Renal pelvis (tissue), 4 donors: ENCODE data around the gene DKC1. TPM values are rescaled to one million over a fixed set of nuclear protein-coding genes. Genes with fewer than 3 reads are reported as not detected.

Source experiments
- DNase-seq: peaks from one replicate; pipeline ENCODE4 v3.0.0-alpha.2; 2013
- polyA plus RNA-seq, 3 donors: library from polyadenylated mRNA; unstranded; fragments of 120-200 nt; gene quantifications; one replicate each; pipeline ENCODE4 v1.2.1, GENCODE V29; 2013; ENCODE audit not compliant: insufficient read length in 3 of 3

DKC1 gene
- polyA plus RNA-seq, 3 donors, result 59.8 to 75.2 (median 60.3) TPM

DNA sequence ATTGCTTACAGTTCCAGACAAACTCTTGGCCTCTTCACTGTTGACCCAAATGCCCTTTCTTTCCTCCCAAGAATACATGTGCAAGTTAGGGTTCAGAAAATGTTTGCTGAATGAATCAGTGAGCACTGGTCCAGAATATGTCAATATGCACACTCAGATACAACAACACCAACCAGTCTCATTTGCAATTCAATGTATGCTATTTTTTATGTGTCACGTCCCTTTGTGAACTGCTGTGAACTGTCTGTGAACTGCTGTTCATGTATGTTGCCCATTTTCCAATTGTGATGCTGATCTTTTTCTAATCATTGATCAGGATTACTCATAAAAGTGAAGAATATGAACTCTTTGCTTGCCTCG, 29.6 kb upstream of the DKC1 start:
- no peak for DNase-seq

DNA sequence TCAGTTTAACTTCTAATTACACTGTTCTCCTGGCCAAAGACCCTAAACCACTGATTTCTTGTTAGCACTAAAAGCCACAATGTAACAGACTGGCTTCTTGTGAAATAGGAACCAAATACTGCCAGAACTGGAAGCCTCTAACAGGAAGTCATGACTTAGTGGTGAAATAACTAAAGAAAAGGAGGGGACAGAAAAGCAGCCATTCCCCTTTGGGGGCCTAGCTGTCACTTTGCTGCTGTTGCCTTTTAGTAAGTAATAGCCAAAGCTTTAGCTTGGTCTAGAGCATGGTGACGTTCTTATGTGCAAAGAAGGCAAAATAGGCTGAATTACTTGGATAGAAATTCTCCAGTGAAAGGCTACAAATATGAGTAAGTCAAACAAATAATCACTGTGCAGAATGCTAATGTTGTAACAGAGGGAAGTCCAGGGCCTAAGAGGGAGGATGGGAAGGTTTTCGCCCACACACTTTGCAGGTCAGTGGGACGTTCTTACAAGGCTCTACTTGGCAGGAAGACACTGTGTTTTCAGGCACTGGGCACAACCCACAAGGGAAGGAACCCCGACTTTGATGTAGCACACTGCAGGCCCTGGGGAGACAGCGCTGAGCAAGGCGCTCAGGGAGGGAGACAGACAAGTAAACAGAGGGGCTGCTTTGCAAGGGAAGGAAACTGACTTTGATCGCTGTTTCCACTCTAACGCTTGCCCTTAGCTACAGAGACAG, 28.4 kb upstream of the DKC1 start:
- DNase-seq, result no peak

DNA sequence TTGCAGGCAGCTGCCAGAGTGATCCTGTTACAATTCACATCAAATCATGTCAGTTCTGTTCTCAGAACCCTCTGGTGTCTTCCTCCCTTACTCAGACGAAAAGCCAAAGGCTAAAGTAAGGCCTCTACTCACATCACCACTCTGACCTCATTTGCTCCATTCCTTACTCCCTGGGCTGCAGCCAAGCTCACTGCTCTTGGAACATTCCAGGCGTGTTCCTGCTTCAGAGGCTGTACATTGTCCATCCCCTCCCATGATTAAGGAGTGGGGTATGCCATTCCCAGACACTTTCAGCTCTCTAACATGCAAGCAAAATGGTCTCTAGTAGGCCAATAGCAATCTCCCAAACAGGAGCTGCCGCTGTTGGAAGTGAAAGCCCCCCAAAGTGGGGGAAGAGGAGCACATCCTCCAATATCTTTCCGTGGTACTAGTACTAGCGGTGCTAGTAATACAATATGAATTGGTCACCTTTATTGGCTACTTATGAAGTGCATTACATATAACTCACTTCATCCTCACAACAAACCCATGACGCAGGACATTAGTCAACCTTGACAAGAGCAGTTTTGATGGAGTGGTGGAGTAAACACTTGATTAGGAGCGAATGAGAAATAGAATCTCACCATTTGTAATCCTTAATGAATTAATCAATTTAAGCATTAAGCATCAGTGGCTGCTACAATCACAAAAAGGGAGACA, 26.8 kb upstream of the DKC1 start:
- DNase-seq, result no peak

DNA sequence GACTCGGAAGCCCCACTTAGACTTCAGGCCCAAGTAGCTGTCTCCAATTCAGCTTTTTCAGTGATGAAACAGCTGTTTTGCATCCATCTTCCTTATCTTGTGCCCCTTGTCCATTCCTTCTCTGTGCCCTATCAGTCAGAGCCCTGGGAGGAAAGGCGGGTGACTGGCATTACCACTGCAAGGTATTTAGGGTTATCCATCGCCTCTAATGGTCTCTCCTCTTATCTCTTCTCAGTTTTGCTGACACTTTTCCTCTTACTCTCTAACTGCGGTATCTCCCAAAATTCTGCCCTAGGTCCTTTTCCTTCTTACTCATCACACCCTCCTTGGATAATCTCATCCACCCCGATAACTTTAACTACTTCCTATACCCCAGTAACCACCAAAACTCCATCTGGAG, 25.5 kb upstream of the DKC1 start:
- no peak for DNase-seq

DNA sequence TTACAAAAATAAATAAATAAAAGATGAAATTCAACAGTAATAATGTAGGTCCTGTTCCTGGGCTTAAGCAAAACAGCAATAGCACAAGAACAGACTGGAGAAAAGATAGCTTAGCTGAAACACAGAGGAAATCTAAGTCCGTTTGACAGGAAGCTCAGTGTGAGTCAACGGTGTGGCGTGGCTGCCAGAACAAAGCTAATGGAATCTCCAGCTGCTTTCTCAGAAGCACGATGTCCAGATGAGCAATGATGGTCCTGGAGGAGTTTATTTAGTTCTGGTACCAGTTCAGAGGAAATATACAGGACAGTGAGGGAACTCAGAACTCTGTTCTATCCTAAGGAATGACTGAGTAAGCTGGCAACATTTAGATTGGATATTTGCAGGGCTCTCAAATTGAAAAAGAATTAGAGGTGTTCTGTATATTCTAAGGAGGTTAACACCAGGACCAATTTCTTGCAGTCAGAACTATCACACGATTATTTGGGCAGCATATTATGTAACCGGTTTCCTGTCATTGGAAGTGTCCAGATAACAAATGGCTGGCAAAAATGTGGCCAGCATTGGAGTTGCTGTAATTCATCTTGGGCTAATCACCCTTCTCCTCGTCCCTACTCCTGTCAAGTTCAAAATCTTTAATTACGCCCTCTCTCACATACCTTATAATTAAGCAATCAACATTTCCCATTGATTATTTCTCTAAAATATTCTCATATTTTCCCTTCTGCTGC, 24.5 kb upstream of the DKC1 start:
- no peak for DNase-seq

DNA sequence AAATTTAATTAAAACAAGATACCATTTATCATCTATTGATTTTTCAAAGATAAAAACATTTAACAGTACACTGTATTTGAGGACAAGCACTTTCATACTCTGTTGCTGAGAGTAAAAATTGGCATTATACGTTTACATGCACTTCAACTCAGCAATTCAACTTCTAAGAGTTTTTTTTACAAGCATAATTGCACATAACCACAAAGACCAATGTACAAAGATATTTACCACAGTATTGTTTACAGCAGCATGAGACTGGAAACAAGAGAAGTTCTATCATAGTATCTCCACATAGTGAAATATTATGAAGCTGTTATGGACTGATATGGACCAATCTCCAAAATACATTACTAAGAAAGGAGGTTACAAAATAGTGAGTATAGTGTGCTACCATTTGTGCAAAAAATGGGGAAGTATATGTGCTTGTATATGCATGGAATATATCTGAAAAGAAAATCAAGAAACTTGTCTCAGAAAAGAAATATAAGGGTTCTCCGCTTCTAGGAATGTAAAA, 22.7 kb upstream of the DKC1 start:
- DNase-seq, result no peak

DNA sequence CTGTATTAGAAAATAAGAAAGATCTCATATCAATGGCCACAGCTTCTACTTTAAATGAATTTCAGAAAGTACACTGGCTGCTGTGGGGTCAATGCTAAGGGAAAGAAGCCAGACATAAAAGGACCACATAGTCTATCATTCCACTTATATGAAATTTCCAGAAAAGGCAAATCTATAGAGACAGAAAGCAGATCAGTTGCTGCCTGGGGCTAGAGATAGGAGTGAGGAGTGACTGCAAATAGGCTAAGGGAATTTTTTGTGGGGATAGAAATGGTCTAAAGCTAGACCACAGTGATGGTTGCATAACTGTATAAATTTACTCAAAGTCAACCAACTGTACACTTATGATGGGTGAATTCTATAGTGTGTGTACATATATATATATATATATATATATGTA, 20.1 kb upstream of the DKC1 start:
- DNase-seq, result no peak

DNA sequence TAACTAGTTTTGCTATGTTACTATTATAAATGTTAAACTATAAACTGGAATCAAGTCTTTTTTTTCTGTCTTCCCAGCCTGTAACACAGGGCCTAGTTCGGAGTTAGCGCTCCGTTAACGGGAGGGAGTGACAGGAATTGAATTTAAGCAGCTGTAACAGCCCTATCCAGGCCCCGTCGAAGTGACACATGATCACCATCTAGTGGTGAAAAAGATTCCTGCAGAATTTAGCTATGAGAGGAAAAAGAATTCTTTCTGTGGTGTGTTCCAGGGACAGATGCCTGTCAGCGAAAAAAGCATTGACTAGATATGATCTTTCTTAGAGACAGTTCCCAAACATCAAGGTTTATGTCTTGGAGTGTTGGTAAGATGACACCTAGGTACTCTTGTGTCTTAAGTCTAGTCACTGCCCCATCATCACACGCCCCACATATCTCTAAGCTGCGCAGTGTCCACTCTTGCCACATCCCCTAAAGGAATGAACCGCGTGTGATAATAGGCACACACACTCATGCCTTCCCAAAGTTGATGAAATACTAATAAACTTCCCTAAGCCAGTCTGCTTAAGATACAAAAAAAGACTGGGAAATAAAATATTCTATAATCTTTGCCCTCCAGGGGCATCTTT, 13.8 kb upstream of the DKC1 start:
- no peak for DNase-seq

DNA sequence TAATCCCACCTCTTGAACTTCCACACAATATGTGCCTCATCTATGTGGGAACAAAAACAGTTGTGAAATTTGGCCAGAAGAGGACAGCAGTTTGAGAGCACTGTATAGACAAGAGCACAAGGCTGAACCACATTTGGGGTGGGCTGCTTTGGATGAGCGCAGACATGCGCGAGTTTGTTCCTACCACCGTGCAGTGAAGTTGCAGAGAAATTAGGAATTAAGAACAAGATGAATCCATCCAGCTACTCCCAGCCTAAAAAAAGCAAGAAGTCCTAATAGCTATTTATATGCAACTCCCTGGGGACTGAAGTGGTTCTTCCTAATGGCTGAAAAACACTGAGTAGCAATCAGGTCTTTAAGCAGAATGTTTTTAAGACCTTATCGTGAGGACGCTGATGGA, 12.8 kb upstream of the DKC1 start:
- no peak for DNase-seq

DNA sequence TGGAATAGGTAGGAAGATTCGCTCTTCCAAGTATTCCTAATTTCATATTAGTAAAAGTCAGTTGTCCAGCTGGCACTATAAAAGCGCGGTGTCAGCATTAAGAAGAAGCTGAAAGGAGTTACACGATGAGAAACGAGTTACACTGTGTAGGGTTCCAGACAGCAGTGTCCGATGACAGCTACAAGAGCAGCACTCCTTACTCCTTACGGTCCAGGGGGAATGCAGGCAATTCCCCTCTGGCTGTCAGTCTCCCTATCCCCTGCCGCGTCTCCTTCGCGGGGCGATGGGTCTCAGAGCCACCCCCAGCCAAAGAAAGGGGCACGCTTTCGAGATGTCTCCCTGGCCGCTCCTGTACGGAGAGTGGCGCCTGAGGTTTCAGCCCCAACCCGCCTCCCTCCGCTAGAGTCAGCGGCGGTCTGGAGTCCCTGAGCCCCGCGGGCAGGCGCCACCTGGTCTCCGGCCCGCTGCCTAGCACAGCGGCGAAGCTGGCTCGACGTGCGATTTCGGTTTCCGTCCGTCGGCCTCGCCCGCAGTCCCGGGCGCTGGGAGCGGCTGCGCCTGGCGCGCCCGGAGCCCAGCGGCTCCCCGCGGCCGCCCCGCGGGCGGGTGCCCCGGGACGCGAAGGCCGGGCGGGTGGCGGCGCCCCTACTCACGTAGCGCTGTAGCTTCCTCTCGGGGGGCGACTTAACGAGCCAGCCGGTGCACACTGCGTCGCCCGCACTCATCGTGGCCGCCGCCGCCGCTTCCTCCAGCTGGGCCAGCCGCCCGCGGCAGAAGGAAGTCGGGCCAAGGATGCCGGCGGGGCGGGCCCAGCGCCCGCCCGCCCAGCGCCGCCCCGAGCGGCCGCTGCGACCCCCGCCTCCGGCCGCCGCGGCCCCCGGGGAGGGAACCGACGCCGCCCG, 12.1 kb upstream of the DKC1 start, which contains the start of gene GAB3:
GAB3 (minus strand) TSS at position 777 of the 902 bp plus-strand sequence; CDS start at position 725, 52 bp downstream.
- no peak for DNase-seq

DNA sequence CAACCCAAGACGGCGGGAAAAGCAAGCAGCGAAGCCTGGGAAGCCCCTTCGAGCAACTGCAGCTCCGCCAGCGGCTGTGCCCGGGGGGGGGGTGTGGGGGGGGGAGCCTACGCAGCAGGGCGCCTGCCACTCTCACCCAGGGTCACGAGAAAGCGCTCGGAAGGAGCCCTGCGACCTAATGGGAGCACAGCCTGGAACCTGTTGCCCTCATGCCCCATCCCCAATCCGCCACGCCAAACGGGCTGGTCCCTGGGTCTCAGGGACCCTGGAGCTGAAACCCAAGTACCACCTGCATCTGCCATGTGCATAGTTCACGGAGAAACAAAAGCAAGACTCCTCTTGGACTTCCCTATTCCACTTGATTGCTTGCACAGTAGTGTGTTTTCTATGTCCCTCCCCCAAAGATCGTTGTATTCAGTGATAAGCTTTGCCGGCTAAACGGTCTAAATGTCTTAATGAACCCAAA, 11.4 kb upstream of the DKC1 start:
- no peak for DNase-seq

DNA sequence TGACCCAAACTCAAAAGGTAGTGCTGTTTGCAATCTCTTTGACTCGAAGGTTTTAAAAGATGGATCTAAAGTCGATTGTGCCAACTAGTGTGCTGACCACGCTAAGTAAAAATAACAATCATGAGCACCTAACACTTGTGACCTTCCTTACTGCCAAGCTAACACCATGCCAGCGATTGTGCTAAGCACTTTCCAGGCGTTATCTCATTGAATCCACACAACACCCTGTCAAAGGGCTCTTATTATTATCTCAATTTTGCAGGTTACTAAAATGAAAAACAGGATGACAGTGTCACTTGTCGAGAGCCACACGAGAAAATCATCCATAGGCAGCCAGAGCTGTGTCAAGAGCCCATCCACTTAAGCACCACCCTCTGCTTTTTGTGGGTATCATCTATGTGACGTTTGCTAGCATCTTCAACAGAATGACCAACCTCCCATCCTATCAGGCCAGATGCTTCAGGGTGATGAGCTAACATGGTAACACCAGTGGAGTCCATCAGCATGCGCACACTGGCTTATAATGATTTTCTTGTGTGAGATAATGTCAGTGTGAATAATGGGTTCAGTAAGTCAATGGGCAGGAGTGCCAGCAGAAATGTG, 10.9 kb upstream of the DKC1 start:
- no peak for DNase-seq

DNA sequence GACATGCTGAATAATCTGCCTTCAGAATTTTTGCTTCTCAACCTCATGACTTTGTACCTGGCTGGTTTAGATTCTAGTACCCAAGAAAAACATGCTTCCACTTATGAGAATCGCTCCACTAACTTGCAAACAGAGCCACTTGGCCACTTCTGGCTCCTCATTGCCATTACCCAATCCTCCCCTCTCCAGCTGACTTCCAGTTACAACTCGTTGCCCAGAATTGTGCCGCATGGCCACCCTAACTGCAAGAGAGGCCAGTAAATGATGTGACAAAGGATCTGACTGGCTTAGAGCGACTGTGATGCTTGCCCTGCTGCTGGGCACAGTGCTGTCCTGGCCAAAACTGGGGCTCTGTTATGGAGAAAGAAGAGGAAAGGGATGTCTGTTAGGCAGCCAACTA, 4.0 kb upstream of the DKC1 start:
- DNase-seq, result no peak

DNA sequence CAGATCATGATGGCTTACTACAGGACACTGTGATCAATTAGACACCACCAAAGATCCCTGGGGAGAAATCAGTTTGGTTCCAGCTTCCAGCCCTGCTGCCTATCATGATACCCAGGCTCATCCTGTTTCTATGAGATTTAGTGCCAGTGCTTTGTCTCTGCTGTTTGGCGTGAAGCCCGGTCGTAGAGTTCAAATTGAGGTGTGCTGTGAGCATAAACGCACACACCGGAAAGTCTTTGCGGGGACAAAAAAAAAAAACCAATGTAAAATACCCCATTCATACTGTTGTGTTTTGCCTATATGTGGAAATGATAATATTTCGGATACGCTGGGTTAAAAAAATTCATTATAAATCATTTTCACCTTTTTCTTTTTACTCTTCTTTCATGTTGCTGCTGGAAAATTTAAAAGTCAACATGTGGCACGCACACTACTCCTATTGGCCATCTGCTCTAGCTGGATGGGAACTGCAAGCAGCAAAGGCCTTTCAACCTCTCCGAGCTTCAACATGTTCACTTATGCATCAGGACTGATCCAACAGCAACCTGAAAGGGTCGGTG, 607 bp upstream of the DKC1 start:
- no peak for DNase-seq

DNA sequence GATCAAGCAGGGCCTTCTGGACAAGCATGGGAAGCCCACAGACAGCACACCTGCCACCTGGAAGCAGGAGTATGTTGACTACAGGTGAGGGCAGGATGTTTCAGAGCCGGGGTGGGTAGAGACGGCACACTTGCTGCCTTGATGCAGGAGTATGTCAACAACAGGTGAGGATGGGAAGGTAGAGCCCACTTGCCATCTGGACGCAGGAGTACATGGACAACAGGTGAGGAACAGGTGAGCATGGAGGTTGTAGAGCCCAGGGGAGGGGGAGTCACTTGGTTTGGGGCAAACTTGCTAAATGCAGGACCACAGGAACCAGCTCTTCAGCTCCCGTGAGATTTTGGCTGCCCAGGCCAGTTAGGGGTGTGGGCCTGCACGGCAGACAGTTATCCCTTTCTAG, 12.0 kb downstream of the DKC1 start:
- no peak for DNase-seq

DNA sequence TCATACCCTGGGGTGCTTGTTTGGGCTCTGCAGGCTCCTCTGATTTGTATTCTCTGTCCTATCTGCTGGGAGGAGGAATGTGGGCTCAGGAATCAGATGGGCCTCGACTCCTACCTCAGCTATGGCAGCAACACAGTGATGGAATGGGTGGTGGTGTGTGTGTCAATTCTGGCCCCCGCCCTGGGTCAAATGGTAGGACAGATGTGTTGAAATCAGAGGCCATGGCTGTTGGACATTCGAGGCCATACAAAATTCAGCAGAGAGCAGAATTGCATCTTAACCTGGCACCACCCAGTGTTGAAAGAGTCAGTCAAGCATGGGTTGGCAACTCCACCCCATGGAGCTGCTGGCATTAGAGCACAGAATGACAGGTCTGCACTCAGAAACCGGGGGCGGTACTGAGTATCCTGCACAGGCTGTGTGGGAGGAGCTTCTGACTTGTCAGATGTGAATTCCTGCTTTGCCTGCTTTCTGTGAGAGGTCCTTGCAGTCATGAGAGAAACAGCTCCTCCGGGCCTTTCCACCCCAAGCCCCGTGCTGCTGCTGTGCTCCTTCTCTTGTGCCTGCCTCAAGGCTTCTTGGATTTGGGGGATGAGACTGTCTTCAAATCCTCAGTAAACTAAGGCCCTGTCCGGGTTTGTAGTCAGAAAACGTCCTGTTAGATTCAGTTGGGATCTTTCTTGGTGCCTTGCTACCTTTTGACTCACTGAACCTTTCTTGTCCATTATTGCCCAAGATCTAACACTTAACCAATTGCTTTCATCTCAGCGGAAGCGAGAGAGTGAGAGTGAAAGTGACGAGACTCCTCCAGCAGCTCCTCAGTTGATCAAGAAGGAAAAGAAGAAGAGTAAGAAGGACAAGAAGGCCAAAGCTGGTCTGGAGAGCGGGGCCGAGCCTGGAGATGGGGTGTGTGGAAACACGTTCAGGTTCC, 13.0 kb downstream of the DKC1 start:
- no peak for DNase-seq

DNA sequence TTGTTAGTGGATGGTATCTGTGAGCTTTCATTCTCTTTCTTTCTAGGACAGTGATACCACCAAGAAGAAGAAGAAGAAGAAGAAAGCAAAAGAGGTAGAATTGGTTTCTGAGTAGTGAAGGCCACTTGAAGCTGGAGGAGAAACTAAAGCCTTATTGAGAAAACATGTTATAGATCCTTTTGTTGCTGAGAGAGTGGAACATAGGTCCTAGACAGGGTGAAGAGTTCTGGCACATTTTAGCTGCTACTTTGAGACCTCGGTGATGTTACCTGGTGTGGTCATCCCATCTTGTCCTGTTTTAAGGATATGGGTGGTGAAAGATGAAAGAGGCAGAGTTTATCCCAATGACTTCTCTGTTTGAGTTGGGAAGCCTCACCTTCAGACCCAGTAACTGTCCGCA, 14.1 kb downstream of the DKC1 start:
- DNase-seq, result no peak

DNA sequence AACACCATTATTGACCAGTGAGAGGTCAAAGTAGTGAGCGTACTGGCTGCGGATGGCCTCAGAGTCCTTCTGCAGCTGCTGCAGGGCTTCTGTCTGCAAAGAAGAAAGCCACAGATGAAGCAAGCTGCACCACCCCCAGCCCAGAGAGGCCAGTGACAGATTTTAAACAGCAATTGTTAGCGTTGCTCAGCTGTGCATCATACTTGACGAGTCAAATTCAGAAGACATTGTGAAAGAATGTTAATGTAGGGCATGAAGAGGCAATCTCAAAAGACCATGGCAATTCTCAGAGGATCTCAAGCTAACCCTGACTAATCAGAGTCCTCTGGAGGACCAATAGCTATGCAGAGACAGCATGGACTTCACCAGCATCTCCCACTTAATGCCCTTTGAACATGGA, 16.6 kb downstream of the DKC1 start:
- no peak for DNase-seq

DNA sequence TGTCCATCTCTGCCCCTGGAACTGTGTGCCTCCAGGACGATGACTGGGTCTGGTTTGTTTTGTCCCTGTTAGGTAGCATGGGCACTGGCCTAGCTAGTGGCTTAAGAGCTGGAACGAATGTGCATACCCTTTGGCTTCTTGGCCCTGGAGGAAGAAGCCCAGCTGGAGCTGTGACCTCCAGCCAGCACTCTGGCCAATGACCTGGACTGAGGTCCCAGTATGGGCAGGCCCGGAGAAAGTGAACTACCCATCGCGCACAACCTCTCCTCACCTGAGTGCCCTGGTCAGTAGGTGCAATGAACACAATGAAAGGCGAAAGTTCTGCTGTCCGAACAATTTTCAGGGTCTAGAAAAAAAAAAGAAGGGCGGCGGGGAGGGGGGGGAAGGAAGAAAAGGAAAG, 18.3 kb downstream of the DKC1 start:
- no peak for DNase-seq
